ENCODE measurements around the gene FREM2. TPM values are rescaled to one million over a fixed set of nuclear protein-coding genes. Genes with fewer than 3 reads are reported as not detected.

The FREM2 gene
- total RNA-seq, 3 donors from 2014 or later (not counting 1 experiment from before 2014, with no cell fraction given), result not detected

DNA sequence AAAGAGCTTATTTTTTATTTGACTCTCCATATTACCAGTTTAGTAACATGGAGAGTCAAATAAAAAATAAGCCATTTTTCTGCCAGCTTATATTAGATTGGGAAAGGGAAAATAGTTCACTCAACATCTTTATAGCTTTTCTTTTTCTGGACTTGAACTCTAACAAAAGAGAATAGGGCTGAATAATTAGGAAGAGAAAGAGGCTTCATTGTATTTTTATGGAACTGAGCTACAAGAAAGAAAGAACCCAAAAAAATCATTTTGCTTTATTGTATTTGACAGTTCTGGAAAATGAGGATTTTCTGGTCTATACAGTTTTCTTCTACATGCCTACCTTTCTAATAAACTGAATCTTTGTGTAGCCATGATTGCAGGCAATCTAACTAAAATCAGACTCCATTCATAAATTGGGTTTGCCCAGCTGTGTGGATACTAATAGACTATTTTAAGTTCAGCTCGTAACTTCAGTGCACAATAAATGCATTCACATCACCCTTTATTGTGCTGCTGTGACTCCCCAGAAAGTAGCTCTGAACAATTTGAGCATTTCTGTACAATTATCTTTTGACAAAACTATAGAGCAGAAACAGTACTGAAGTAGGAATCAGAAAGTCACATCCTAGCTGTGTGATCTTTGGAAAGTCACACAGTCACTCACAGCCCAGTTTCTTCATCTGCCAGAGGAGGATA, 188.5 kb downstream of the FREM2 start:
- Mint-ChIP-seq H3K27ac (no peak overlapping the region), H3K27me3 (ENCODE audit: low read depth in 2 of 2) (no peaks in the 10 kb centered on the region), H3K4me1 (no peaks in the 10 kb centered on the region), H3K4me3 (no peak overlapping the region), H3K36me3 (no peaks in the 10 kb centered on the region), H3K9me3 (peaks cover 2% of the 10 kb centered on the region in 2 donors)
- Histone ChIP-seq H3K4me1 (ENCODE audit: control insufficient read depth, insufficient read depth, low read length) (no peaks in the 10 kb centered on the region), H3K9me3 (ENCODE audit: control insufficient read depth, insufficient read depth, low read length) (no peaks in the 10 kb centered on the region), H3K27me3 (ENCODE audit: control insufficient read depth, insufficient read depth, low read length) (no peaks in the 10 kb centered on the region), H3K4me3 (ENCODE audit: low read length) (no peak overlapping the region), H3K27ac (ENCODE audit: low read length) (no peak overlapping the region), H3K36me3 (ENCODE audit: control insufficient read depth, insufficient read depth, low read length) (no peaks in the 10 kb centered on the region)
- ATAC-seq (no peak), DNase-seq (no peak)
- WGBS (ENCODE audit: insufficient coverage), result 90% methylated on average over 1 of the region's 1 CpG
- intact Hi-C loops (cut with micrococcal nuclease), result no loop called here
- TF ChIP-seq, protein P1, sequence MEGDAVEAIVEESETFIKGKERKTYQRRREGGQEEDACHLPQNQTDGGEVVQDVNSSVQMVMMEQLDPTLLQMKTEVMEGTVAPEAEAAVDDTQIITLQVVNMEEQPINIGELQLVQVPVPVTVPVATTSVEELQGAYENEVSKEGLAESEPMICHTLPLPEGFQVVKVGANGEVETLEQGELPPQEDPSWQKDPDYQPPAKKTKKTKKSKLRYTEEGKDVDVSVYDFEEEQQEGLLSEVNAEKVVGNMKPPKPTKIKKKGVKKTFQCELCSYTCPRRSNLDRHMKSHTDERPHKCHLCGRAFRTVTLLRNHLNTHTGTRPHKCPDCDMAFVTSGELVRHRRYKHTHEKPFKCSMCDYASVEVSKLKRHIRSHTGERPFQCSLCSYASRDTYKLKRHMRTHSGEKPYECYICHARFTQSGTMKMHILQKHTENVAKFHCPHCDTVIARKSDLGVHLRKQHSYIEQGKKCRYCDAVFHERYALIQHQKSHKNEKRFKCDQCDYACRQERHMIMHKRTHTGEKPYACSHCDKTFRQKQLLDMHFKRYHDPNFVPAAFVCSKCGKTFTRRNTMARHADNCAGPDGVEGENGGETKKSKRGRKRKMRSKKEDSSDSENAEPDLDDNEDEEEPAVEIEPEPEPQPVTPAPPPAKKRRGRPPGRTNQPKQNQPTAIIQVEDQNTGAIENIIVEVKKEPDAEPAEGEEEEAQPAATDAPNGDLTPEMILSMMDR (IDR thresholded peaks at IDR 0.05), result no peak

DNA sequence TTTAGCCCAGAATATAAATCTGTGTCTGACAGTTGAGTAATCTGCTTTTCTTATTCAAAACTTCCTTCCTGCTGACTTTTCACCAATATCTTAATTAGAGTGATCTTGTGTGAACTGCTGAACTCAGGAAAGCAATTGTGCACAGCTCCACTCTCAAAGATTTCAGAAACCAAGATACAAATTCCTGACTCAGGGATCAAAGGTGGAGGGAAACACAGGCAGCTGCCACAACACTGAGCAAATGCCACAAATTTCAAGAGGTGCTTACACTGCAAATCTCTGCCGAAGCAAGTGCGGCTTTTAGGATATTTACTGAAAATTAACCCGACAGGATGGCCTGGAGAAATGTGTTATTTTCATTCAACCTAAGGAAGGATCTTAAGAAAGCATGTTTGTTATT, 192.4 kb downstream of the FREM2 start:
- no peaks in the 10 kb centered on the region for H3K36me3 ChIP-seq (ENCODE audit: control insufficient read depth, insufficient read depth, low read length)
- intact Hi-C loops (cut with micrococcal nuclease), result no loop called here
- no peak overlapping the region for H3K4me3 ChIP-seq (ENCODE audit: low read length)
- H3K27ac Mint-ChIP-seq, result no peak overlapping the region
- no peaks in the 10 kb centered on the region for H3K27me3 Mint-ChIP-seq (ENCODE audit: low read depth in 2 of 2)
- no peaks in the 10 kb centered on the region for H3K4me1 ChIP-seq (ENCODE audit: control insufficient read depth, insufficient read depth, low read length)
- peaks cover 2% of the 10 kb centered on the region in 2 donors for H3K9me3 Mint-ChIP-seq
- H3K9me3 ChIP-seq (ENCODE audit: control insufficient read depth, insufficient read depth, low read length), result no peaks in the 10 kb centered on the region
- 88% methylated on average over 3 of the region's 3 CpGs for WGBS (ENCODE audit: insufficient coverage)
- TF ChIP-seq, protein P1 (IDR thresholded peaks at IDR 0.05), result no peak
- no peak overlapping the region for H3K27ac ChIP-seq (ENCODE audit: low read length)
- ATAC-seq, result no peak
- no peak for DNase-seq
- no peaks in the 10 kb centered on the region for H3K4me1 Mint-ChIP-seq
- H3K4me3 Mint-ChIP-seq, result no peak overlapping the region
- H3K27me3 ChIP-seq (ENCODE audit: control insufficient read depth, insufficient read depth, low read length), result no peaks in the 10 kb centered on the region
- H3K36me3 Mint-ChIP-seq, result no peaks in the 10 kb centered on the region

DNA sequence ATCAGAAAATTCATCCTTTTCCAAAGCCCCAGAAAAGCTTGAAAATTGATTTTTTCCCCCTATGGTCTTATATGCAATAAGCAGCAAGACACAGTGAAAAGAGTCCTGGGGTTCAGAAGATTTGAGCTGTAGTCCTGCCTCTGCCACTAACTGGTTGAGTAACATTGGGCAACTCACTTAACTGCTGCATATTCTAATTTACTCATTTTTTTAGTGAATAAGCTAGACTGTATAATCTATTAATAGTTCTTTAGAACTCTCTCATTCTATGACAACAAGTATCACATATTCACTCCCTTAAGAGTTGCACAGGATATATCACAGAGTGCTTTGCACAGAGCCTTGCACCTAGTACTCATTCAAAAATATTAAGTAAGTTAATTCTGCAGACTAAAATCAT, 192.9 kb downstream of the FREM2 start:
- H3K27ac ChIP-seq (ENCODE audit: low read length), result no peak overlapping the region
- DNase-seq (no peak), ATAC-seq (no peak)
- H3K9me3 ChIP-seq (ENCODE audit: control insufficient read depth, insufficient read depth, low read length), result no peaks in the 10 kb centered on the region
- peaks cover 2% of the 10 kb centered on the region in 2 donors for H3K9me3 Mint-ChIP-seq
- H3K27ac Mint-ChIP-seq, result no peak overlapping the region
- no peaks in the 10 kb centered on the region for H3K27me3 ChIP-seq (ENCODE audit: control insufficient read depth, insufficient read depth, low read length)
- H3K27me3 Mint-ChIP-seq (ENCODE audit: low read depth in 2 of 2), result no peaks in the 10 kb centered on the region
- no peaks in the 10 kb centered on the region for H3K4me1 Mint-ChIP-seq
- intact Hi-C loops (cut with micrococcal nuclease), result no loop called here
- no peaks in the 10 kb centered on the region for H3K36me3 Mint-ChIP-seq
- TF ChIP-seq, protein P1 (IDR thresholded peaks at IDR 0.05), result no peak
- H3K4me1 ChIP-seq (ENCODE audit: control insufficient read depth, insufficient read depth, low read length), result no peaks in the 10 kb centered on the region
- no peak overlapping the region for H3K4me3 ChIP-seq (ENCODE audit: low read length)
- no peaks in the 10 kb centered on the region for H3K36me3 ChIP-seq (ENCODE audit: control insufficient read depth, insufficient read depth, low read length)
- H3K4me3 Mint-ChIP-seq, result no peak overlapping the region

DNA sequence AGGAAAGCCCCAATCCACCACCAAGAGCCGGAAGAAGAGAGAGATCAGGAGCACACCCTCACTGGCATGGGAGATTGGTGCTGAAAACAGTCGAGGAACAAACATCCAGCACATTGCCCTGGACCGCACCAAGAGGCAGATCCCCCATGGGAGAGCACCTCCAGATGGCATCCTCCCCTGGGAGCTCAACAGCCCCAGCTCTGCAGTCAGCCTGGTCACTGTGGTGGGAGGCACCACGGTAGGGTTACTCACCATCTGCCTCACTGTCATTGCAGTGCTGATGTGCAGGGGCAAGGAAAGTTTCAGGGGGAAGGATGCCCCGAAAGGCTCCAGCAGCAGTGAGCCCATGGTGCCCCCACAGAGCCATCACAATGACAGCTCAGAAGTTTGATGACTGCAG, 193.5 kb downstream of the FREM2 start:
- Histone ChIP-seq H3K27ac (ENCODE audit: low read length) (no peak overlapping the region), H3K4me1 (ENCODE audit: control insufficient read depth, insufficient read depth, low read length) (no peaks in the 10 kb centered on the region), H3K36me3 (ENCODE audit: control insufficient read depth, insufficient read depth, low read length) (no peaks in the 10 kb centered on the region), H3K9me3 (ENCODE audit: control insufficient read depth, insufficient read depth, low read length) (no peaks in the 10 kb centered on the region), H3K4me3 (ENCODE audit: low read length) (no peak overlapping the region), H3K27me3 (ENCODE audit: control insufficient read depth, insufficient read depth, low read length) (no peaks in the 10 kb centered on the region)
- DNase-seq, result no peak
- peaks cover 2% of the 10 kb centered on the region in 2 donors for H3K9me3 Mint-ChIP-seq
- no peaks in the 10 kb centered on the region for H3K4me1 Mint-ChIP-seq
- H3K36me3 Mint-ChIP-seq, result no peaks in the 10 kb centered on the region
- intact Hi-C loops (cut with micrococcal nuclease), result no loop called here
- H3K4me3 Mint-ChIP-seq, result no peak overlapping the region
- no peak overlapping the region for H3K27ac Mint-ChIP-seq
- H3K27me3 Mint-ChIP-seq (ENCODE audit: low read depth in 2 of 2), result no peaks in the 10 kb centered on the region
- 85% methylated on average over 5 of the region's 5 CpGs for WGBS (ENCODE audit: insufficient coverage)
- TF ChIP-seq, protein P1 (IDR thresholded peaks at IDR 0.05), result no peak
- ATAC-seq, result no peak

All from natural killer cell (primary cell).